GM20431 (cell line): ENCODE measurements around the gene TSPYL4.

Experiments
- in situ Hi-C: fragments of 300-500 bp; cut with MseI, MboI; formaldehyde crosslinking; loops from one replicate; pipeline ENCODE4 v1.15.0; 2020; ENCODE audit warnings: low sequenced_read_pairs; ENCODE audit not compliant: unreplicated experiment

The TSPYL4 gene

DNA sequence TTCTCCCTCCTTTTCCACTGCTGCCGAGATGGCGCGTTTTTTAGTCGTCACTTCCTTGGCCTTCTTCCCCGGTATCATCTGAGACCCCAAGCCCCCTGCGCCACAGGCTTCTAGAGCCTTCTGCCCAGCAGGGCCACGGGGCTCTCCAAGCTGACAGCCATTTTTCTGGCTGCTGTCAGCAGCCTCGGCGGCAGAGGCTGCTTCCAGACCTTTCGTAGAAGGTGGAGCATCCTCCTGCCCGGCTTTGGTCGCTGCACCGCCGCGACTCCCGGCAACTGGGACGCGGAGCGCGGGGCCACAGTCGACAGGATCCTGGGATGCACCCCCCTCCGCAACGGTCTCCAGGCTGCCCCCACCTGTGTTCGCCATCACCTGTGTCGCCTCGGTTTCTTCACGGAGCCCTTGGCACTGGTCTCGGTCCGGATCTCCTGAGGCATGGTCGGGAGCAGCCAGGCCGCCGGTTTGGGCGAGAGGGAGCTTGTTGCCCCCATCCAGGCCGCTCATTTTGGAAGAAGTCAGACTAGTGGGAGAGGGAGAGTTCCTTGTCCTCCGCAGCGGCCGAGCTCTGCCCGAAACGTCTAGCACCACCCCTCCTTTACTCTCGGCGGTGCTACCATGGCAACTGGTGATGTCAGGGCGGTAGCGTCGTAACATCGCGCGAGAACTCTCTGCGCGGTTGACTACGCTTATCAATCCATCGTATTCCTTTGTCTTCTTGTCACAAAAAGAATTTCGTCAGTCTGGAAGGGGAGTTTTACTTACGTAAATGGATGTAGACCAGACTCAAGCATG is at the start of gene TSPYL4:
Gene TSPYL4 (minus strand): TSS at position 571 of the 792 bp plus-strand sequence. CDS start 67 bp downstream, at position 504.
- in situ Hi-C loops = no loop called here

GRCh38 chr6:116301104-116301503 is 47.2 kb upstream of the TSPYL4 start:
- in situ Hi-C loops = no loop called here

GRCh38 chr6:116300566-116300965 is 46.7 kb upstream of the TSPYL4 start:
- in situ Hi-C loops = no loop called here

DNA sequence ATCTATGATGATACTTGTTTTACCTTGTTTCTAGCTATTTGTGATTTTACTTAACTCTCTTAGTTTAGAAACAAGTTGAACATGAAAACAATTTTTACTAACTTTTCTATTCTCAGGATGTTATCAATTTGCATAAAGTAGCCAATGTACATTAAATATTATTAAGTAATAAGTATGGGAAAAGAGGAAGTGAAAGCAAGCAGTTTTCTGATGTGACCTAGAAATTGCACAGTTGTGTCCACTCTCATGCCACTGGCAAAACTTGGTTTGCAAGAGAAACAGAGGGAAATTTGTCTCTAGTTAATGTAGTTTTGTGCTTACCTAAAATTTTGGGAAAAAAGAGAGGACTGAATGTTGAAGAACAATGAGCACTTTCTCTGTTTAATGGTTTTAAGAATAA is 45.1 kb upstream of the TSPYL4 start:
- in situ Hi-C loops = loop anchor here (10.0 to 25.0 kb wide), 2 partner anchors 236 to 363 kb away; partner anchors contain the start of gene ZUP1

DNA sequence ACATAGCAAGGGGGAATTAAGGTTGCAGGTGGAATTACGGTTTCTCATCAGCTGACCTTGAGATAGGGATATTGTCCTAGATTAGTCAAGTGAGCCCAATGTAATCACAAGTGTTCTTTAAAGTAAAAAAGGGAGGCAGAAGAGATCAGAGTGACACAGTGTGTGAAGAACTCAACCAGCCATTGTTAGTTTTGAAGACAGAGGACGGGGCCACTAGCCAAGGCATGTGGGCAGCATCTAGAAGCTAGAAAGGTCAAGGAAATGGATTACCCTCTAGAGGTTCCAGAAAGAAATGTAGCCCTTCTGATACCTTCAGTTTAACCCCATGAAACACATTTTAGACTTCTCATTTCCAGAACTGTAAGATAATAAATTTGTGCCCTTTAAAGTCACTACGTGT is 44.4 kb upstream of the TSPYL4 start:
- in situ Hi-C loops = loop anchor here (10.0 to 25.0 kb wide), 2 partner anchors 237 to 364 kb away; partner anchors contain the start of gene ZUP1

DNA sequence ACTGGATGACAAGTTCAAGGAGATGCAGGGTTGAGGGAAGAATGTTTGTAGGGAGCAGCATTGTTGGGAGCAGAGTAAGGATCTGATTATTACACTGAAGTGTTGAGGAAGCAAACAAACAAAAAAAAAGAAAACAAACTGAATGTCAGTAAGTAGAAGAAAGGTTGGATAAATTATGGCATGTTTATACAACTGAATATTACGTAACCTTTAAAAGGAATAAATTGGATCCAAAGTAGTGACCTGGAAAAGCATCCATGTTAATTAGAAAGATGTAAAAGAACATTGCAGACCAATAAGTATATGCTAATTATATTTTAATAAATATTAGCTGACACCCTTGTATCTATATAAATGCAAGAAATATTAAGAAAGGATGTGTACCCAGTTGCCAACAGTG is 38.7 kb upstream of the TSPYL4 start:
- in situ Hi-C loops = loop anchor here (10.0 to 25.0 kb wide), 2 partner anchors 242 to 370 kb away; partner anchors contain the start of gene ZUP1

DNA sequence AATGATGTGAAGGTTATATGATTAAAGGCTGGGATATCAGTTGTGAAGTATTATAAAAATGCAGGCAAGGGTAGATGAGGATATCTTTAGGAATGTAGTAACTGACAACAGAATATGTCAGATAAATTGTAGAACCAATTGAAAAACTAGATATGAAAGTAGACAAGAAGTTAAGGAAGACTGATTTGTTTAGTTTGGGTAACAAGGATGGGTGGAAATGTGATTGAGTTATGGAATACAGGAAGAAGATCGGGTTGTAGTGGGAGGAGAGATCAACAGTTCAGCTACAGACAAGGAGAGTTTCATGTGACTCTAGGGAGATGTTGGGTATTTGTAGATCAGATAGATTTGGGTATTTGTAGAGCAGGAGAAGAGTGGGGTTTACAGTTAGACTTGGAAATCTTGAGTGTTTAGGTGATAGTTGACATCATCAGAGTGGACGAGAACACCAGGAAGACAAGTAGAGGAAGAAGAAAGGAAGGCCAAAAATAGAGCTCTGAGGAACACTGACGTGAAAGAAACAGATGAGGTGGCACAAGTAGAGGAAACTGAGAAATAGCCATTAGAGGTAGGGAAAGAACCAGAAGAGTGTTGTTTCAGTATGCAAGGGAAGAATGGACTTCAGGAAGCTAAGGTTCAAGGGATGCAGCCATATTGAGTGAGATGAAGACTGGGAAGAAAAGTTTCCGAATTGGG is 38.0 kb upstream of the TSPYL4 start:
- in situ Hi-C loops = loop anchor here (10.0 to 25.0 kb wide), 2 partner anchors 243 to 370 kb away; partner anchors contain the start of gene ZUP1

- in situ Hi-C loops = loop anchor here (10.0 to 25.0 kb wide), 2 partner anchors 244 to 372 kb away; partner anchors contain the start of gene ZUP1
Measured at GRCh38 chr6:116290799-116291198, 36.9 kb upstream of the TSPYL4 start.

GRCh38 chr6:116289876-116290275 is 36.0 kb upstream of the TSPYL4 start:
- in situ Hi-C loops = loop anchor here (10.0 to 25.0 kb wide), 2 partner anchors 245 to 372 kb away; partner anchors contain the start of gene ZUP1

GRCh38 chr6:116287689-116288282 is 33.9 kb upstream of the TSPYL4 start:
- in situ Hi-C loops = loop anchor here (25.0 kb wide), 1 partner anchor 375 kb away; the partner anchor contains the start of gene ZUP1

- in situ Hi-C loops = loop anchor here (25.0 kb wide), 1 partner anchor 375 kb away; the partner anchor contains the start of gene ZUP1
Measured at GRCh38 chr6:116286773-116287358, 33.0 kb upstream of the TSPYL4 start.

DNA sequence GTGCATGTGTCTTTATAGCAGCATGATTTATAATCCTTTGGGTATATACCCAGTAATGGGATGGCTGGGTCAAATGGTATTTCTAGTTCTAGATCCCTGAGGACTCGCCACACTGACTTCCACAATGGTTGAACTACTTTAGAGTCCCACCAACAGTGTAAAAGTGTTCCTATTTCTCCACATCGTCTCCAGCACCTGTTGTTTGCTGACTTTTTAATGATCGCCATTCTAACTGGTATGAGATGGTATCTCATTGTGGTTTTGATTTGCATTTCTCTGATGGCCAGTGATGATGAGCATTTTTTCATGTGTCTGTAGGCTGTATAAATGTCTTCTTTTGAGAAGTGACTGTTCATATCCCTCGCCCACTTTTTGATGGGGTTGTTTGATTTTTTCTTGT is 31.1 kb upstream of the TSPYL4 start:
- in situ Hi-C loops = loop anchor here (25.0 kb wide), 1 partner anchor 377 kb away; the partner anchor contains the start of gene ZUP1

DNA sequence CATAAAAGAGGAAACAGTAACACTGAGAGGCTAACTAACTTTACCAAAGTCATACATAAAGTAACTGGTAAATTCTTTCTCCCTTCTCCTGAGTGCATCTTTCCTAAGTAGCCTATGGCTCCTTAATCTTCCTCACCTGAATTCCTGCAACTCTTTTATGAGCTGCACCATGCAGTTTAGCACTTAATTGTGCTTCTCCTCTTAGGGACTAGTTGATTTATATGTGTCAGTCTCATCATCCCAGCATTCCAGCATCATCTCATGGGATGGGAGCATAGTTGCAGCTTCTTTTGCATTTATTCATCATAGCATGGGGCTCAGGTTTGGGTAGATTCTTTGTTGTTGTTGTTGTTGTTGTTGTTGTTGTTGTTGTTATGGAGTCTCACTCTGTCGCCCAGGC is 29.3 kb upstream of the TSPYL4 start:
- in situ Hi-C loops = loop anchor here (25.0 kb wide), 1 partner anchor 379 kb away; the partner anchor contains the start of gene ZUP1

- in situ Hi-C loops = loop anchor here (25.0 kb wide), 1 partner anchor 380 kb away; the partner anchor contains the start of gene ZUP1
Measured at GRCh38 chr6:116282698-116283097, 28.8 kb upstream of the TSPYL4 start.

DNA sequence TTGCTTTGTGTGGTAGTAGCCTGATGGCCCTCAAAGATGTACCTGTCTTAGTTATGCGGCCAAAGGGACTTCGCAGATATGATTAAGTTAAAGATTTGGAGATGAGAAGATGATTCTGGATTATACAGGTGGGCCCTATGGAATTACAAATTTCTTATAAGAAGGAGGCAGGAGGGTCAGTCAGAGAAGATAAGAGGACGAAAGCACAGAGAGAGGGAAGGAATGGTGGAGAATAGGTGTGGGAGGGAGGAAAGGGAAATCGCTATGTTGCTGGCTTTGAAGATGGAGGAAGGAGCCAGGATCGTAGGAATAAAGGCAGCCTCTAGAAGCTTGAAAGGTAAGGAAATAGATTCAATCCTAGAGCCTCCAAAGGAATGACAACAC is 27.1 kb upstream of the TSPYL4 start:
- in situ Hi-C loops = loop anchor here (25.0 kb wide), 1 partner anchor 381 kb away; the partner anchor contains the start of gene ZUP1

DNA sequence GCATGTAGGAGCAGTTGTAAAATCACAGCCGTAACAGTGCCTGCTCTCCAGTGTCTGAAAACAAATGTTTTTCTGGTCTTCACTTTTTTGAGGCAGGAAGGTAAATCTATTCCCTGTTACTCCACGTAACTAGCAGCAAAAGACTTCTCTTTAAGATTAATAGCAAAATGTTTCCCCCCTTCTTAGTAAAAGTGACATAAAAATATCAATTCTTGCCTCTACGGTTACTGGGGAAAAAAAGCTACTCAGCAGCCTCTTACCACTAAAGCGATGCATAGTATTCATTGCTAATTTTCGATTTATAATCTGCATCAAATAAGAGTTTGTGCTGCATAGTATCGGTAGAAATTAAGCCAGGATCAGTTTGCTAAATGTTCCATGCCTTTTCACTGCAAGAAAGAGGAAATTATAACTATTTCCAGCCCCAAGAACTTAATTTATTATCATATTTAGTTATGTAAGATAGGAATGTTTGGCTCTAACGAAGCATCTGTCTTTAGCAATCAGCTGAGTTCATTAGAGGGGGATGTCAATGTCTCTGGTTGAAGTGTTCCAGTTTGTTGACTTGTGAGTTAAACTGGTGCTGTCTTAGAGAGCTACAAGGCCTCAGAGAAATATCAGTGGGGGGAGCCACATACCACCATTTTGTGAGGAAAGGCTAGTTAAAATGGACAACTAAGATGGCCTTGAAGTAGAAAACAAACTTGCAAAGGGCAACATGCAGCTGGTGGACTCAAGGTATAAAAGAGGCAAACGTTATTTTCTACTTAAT is 26.5 kb upstream of the TSPYL4 start:
- in situ Hi-C loops = loop anchor here (25.0 kb wide), 1 partner anchor 382 kb away; the partner anchor contains the start of gene ZUP1

GRCh38 chr6:116279232-116280160 is 25.6 kb upstream of the TSPYL4 start, which contains the start of gene TSPYL1:
TSS of gene TSPYL1 (minus strand) at chr6:116279930. CDS start at chr6:116279830, 100 bp downstream.
- in situ Hi-C loops = loop anchor here (25.0 kb wide), 1 partner anchor 383 kb away; the partner anchor contains the start of gene ZUP1

GRCh38 chr6:116278854-116279231 is 25.0 kb upstream of the TSPYL4 start:
- in situ Hi-C loops = loop anchor here (25.0 kb wide), 1 partner anchor 383 kb away; the partner anchor contains the start of gene ZUP1
